HG02981 (cell line): ENCODE results near the gene GMPPA.

Experiments
- ATAC-seq: cut with Tn5 transposase; IDR thresholded peaks from one replicate; pipeline ENCODE4 v1.9.1; 2021; ENCODE audit warnings: mild to moderate bottlenecking, moderate library complexity; ENCODE audit not compliant: unreplicated experiment

GMPPA gene

GRCh38 chr2:219467736-219468075 lies 31.0 kb upstream of the GMPPA start:
- no peak for ATAC-seq

- ATAC-seq = no peak
These were observed 30.1 kb upstream of the GMPPA start for GRCh38 chr2:219468410-219469185.

GRCh38 chr2:219469186-219469724 lies 29.4 kb upstream of the GMPPA start:
- no peak for ATAC-seq

- ATAC-seq = no peak
These were observed 28.3 kb upstream of the GMPPA start for GRCh38 chr2:219470429-219470828.

GRCh38 chr2:219471476-219472371 lies 27.0 kb upstream of the GMPPA start:
- no peak for ATAC-seq

- ATAC-seq = no peak
These were observed 26.0 kb upstream of the GMPPA start for GRCh38 chr2:219472629-219473187.

GRCh38 chr2:219473511-219473910 lies 25.2 kb upstream of the GMPPA start:
- no peak for ATAC-seq

GRCh38 chr2:219474285-219475060 lies 24.2 kb upstream of the GMPPA start:
- no peak for ATAC-seq

- no peak for ATAC-seq
These were observed 23.4 kb upstream of the GMPPA start for GRCh38 chr2:219475278-219475677.

- no peak for ATAC-seq
These were observed 22.7 kb upstream of the GMPPA start for GRCh38 chr2:219475697-219476651.

GRCh38 chr2:219476652-219477151 lies 22.0 kb upstream of the GMPPA start:
- no peak for ATAC-seq

- no peak for ATAC-seq
These were observed 21.5 kb upstream of the GMPPA start for GRCh38 chr2:219477179-219477578.

GRCh38 chr2:219477815-219478214 lies 20.9 kb upstream of the GMPPA start:
- no peak for ATAC-seq

GRCh38 chr2:219478916-219479315 lies 19.8 kb upstream of the GMPPA start:
- no peak for ATAC-seq

GRCh38 chr2:219480004-219480403 lies 18.7 kb upstream of the GMPPA start:
- ATAC-seq = no peak

- no peak for ATAC-seq
These were observed 15.9 kb upstream of the GMPPA start for GRCh38 chr2:219482674-219483405.

- ATAC-seq = no peak
These were observed 15.0 kb upstream of the GMPPA start for GRCh38 chr2:219483451-219484342.
